NCI-H460 (cell line): ENCODE measurements around the gene PKD2L1. TPM values are rescaled to one million over a fixed set of nuclear protein-coding genes. Genes with fewer than 3 reads are reported as not detected.
"Not testable (repeated sequence)": the region's sequence is repeated elsewhere in the genome, so short reads cannot be mapped to it uniquely, and the experiment has no call there.

Experiments
- DNase-seq: peaks from one replicate; pipeline ENCODE4 v3.0.0-alpha.2; 2016; ENCODE audit warnings: low read depth; ENCODE audit errors: extremely low read depth
- polyA plus RNA-seq: library from polyadenylated mRNA; depleted of rRNA; stranded (reverse); fragments of >200 nt; gene quantifications from 2 replicates; pipeline ENCODE4 v1.2.3, GENCODE V29; 2014; cell fraction: nucleus; rRNA removed
- total RNA-seq: library from RNA; depleted of rRNA; stranded (reverse); fragments of >200 nt; shearing (Covaris generic); gene quantifications from 2 replicates; pipeline ENCODE4 v1.2.3, GENCODE V29; 2014; rRNA removed

PKD2L1 gene
- total RNA-seq = 0.05 TPM in 1 of 2 replicates, not detected in the other
- not detected in 2 replicates for polyA plus RNA-seq

DNA sequence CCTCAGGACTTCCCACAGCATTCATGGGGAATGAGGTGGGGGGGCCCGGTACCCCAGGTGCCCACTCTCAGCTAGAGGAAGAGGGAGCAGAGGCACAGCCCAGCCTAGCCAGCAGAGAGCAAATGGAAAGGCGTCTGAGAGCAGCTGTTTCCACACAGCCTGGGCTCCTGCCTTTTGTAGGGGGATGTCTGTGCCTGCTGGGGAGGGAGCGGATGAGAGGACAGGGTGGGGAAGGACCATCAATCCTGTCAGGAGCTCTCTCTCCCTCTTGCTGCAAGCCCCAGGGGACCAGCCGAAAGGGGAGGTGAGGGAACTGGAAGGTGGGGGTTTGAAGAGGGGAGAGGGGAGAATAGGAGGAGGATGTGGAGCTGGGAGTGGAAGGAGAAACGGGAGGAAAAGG lies at the start of gene PKD2L1:
Gene PKD2L1 (minus strand): TSS at position 150 of the 400 bp plus-strand sequence. CDS start 125 bp downstream, at position 25.
- DNase-seq = no peak

DNA sequence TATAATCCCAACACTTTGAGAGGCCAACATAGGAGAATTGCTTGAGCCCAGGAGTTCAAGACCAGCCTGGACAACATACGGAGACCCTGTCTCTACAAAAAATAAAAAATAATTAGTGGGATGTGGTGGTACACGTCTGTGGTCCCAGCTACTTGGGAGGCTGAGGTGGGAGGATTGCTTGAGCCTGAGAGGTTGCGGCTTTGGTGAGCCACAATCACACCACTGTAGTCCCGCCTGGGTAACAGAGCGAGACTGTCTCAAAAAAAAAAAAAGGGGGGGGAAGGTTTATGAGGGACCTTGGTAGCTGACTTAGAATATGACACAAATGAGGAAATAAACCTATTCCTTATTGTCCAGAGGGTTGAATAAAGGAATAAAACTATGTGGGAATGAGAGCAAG lies 47.8 kb upstream of the PKD2L1 start:
- DNase-seq = no peak

DNA sequence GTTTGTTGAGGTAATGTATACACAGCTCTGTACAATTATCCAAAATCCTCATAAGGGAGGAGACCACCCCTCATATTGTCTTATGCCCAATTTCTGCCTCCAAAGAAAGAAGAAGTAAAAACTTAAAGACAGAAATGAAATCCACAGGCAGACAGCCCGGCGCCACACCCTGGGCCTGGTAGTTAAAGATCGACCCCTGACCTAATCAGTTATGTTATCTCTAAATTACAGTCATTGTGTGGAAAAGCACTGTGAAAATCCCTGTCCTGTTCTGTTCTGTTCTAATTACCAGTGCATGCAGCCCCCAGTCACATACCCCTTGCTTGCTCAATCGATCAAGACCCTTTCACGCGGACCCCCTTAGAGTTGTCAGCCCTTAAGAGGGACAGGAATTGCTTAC lies 46.6 kb upstream of the PKD2L1 start:
- not testable (repeated sequence) for DNase-seq

DNA sequence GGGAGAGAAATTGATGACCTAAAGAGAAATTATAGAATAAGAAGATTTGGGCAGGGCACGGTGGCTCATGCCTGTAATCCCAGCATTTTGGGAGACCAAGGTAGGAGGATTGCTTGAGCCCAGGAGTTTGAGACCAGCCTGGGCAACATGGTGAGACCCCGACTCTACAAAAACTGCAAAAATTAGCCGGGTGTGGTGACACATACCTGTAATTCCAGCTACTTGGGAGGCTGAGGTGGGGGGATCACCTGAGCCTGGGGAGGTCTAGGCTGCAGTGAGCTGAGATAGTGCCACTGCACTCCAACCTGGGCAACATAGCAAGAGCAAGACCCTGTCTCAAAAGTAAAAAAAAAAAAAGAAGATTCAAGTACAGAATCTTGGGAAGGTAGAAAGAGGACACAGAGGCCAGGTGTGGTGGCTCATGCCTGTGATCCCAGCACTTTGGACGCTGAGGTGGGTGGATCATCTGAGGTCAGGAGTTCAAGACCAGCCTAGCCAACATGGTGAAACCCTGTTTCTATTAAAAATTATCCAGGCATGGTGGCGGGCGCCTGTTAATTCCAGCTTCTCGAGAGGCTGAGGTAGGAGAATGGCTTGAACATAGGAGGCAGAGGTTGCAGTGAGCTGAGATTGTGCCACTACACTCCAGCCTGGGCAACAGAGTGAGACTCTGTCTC lies 44.8 kb upstream of the PKD2L1 start:
- DNase-seq = not testable (repeated sequence)

- DNase-seq = no peak
These were observed 44.2 kb upstream of the PKD2L1 start for GRCh38 chr10:100374200-100374655.

- peak; percentile 99 for DNase-seq
These were observed 43.5 kb upstream of the PKD2L1 start for GRCh38 chr10:100373298-100374199.

GRCh38 chr10:100372415-100373297 lies 42.6 kb upstream of the PKD2L1 start:
- DNase-seq = no peak

DNA sequence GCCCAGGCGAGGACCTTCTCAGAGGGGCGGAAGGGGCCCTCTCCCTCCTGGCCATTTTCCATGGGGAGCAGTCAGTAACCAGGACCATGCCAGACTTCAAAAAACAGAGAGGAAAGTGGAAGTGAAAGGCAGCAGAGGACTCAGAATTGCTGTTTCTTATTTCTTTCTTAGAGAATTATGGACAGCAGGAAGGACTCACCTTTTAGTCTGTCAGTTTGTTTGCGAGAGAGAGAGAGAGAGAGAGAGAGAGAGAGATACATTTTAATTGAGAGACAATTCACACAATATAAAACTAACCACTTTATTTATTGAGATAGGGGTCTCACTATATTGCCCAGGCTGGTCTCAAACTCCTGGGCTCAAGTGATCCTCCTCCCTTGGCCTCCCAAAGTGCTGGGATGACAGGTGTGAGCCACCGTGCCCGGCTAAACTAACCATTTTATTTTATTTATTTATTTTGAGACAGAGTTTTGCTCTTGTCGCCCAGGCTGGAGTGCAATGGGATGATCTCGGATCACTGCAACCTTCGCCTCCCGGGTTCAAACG lies 41.5 kb upstream of the PKD2L1 start:
- DNase-seq = no peak

DNA sequence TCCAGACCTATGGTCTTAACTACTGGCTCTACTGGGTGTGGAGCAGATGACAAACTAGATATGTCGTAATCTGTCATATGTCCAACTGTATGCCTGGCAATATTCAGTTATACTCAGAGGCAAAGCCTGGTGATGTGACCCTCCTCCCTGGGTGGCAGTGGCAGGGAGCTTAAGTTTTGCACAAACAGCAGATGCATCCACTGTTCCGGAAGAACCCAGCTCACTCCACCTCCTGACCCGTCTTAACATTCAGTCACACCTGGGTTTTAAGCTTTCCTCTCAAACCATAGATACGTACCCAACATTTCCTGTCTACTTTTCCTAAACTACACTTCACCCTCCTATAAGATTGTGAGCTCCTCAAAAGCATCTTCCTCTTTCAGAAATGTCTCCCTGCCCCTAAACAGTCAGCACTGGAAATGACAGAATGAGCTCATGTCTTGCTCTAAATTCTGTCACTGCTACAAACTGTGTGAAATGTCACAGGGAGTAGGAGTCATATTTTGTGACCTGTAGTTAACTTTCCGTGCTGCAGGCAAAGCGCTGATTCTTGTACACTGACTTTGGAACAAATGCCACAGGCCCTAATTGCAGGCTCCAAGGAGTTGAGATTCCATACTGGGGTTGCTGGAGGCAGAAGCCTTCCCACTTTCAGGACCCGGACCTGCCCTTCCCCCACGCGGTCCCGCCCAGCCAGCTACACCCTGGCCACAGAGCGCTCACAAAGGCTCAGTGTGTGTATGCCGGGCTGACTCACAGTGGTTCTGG lies 40.9 kb upstream of the PKD2L1 start:
- peak; percentile 88 for DNase-seq

- no peak for DNase-seq
These were observed 38.7 kb upstream of the PKD2L1 start for GRCh38 chr10:100368721-100369120.

- DNase-seq = peak; percentile 46
These were observed 34.8 kb upstream of the PKD2L1 start for GRCh38 chr10:100364735-100365391.

DNA sequence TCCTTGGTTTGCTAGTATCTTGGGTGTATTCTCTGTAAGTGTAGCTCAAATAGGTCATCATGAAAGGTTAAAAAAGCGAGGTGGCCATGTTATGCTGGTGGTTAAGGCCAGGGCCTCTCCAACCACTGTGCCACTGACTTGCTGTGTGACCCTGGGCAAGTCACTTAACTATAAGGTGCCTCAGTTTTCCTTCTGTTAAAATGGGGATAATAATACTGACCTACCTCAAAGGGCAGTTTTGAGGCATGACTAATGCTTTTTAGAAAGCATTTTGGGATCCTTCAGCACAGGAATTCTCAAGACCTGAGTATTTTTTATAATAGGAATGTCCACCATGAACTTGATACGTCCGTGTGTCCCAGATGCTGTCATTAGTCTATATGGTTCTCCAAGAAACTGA lies 34.1 kb upstream of the PKD2L1 start:
- no peak for DNase-seq

GRCh38 chr10:100362570-100363496 lies 32.8 kb upstream of the PKD2L1 start:
- no peak for DNase-seq

DNA sequence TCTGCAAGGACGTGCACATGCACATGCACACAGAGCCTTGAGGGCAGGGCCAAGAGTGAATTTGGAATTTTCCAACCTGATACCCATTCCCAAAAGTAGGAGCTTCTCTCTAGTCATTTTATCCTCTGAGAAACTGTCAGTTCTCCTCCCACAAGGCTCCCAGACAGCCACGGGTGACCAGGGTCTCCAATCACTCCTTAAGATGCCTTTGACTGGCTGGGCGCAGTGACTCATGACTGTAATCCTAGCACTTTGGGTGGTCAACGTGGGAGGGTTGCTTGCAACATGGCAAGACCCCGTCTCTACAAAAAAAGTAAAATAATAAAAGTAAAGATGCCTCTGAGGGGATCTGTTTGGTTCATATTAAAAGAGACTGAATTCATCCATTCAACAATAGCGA lies 30.2 kb upstream of the PKD2L1 start:
- no peak for DNase-seq

DNA sequence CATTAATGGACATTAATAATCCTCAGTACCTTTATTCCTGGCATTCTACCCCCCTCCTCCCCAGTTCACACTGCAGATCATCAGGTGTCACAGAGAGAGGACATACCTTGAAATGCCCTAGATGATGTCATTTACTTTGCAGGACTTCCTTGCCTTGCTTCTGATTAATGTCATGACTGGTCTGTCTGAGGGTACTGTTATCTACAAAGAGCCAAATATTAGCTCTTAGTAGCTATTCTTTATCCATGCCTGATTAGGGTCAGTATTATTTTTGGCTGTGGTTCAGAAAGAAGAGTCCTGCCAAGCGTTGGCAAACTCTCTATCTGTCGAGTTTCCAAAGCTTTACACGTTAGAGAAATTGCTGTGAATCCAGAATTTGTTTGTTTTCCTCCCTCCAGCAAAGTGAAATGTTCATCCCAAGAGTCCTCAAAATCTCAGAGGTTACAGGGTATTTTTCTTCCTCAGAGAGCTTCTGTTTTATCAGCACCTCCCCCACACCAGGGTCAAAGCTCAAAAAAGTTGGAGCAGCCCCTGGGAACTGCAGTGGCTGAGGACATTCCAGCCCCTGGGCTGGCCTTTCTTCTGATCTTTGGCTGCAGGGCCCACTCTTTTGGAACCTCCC lies 29.6 kb upstream of the PKD2L1 start:
- no peak for DNase-seq

- DNase-seq = no peak
These were observed 29.0 kb upstream of the PKD2L1 start for GRCh38 chr10:100359030-100359432.

GRCh38 chr10:100357059-100357858 lies 27.2 kb upstream of the PKD2L1 start:
- DNase-seq = no peak
